ENCODE results near the gene ITPA. TPM values are rescaled to one million over a fixed set of nuclear protein-coding genes. Genes with fewer than 3 reads are reported as not detected.

ITPA gene
- total and polyA plus RNA-seq, 2 of the 13 experiments (the other 11 are each of a cell fraction or from before 2014, with no cell fraction given), result 60.1 to 103 TPM

DNA sequence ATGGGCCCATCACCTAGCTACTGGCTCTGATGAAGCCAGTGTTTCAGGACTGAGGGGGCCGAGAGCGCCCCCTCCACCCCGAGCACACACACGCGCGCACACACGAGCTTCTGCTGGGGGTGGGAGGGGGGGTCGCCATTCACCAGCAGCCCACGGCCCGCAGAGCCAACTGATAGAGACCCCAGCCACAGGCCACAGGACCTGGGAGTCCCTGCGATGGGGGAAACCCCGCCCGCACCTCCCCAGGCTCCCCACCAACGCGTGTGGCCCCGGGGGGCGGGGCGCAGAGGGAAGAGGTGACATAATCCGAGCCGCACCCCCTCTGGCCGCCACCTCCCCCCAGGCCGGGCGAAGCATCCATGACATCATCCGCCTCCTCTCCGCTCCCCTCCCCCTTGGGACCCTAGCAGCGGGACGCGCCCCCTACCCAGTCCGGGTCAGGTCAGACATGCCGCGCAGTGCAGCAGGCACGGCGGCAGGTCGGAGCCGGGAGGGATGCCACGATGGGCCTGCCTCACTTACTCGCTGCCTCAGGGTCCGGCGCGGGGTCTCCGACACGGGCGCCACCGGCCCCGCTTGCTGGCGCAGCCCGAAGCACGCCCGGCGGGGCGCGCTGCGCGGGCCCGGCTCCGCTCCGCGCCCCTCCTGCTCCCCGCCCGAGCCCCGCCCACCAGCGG, 36.2 kb upstream of the ITPA start, which contains the start of gene LZTS3 (continued):
- TF ChIP-seq BRF2 (CRISPR knock-in tag; IDR thresholded peaks at IDR 0.05) (no peak), EEA1 (CRISPR knock-in tag; IDR thresholded peaks at IDR 0.05; ENCODE audit: borderline replicate concordance) (peak; percentile 47; the same call in 1 of the 2 replicates), THAP7 (CRISPR knock-in tag; IDR thresholded peaks at IDR 0.05) (no peak), ZNF674 (CRISPR knock-in tag; IDR thresholded peaks at IDR 0.05; ENCODE audit: low read depth) (peak; percentile 21; the same call in 1 of the 2 replicates), ZNF557 (CRISPR knock-in tag; IDR thresholded peaks at IDR 0.05) (no peak; the same call in 1 of the 2 replicates), NBN (conservative IDR thresholded peaks at IDR 0.05) (no peak), KAT7 (CRISPR knock-in tag; IDR thresholded peaks at IDR 0.05; ENCODE audit: borderline replicate concordance) (peak; percentile 48; the same call in 1 of the 2 replicates), NAIF1 (CRISPR knock-in tag; IDR thresholded peaks at IDR 0.05; ENCODE audit: borderline replicate concordance) (no peak), KIAA2018 (CRISPR knock-in tag; IDR thresholded peaks at IDR 0.05; ENCODE audit: borderline replicate concordance) (no peak), NCOA5 (CRISPR knock-in tag; IDR thresholded peaks at IDR 0.05) (no peak), ZNF713 (CRISPR knock-in tag; IDR thresholded peaks at IDR 0.05) (0 out of 2 replicates have a peak, but pooled peaks have one; percentile 71), HBP1 (CRISPR knock-in tag; IDR thresholded peaks at IDR 0.05; ENCODE audit: low read depth) (peak; percentile 22; the same call in 1 of the 2 replicates), ZNF567 (CRISPR knock-in tag; IDR thresholded peaks at IDR 0.05; ENCODE audit: borderline replicate concordance) (peak; percentile 27; the same call in 1 of the 2 replicates), ARNT (IDR thresholded peaks at IDR 0.05) (no peak), PHF5A (CRISPR knock-in tag; IDR thresholded peaks at IDR 0.05; ENCODE audit: low read depth, unreplicated experiment) (no peak), REPIN1 (CRISPR knock-in tag; IDR thresholded peaks at IDR 0.05; ENCODE audit: borderline replicate concordance, low read depth) (no peak; the same call in 1 of the 2 replicates)

All from HepG2 (cell line).